SW 1271 (cell line): ENCODE results near the gene JAK2.
"Not testable (repeated sequence)": the region's sequence is repeated elsewhere in the genome, so short reads cannot be mapped to it uniquely, and the experiment has no call there.

Source experiments
- DNase-seq, 2 experiments: peaks; one replicate each; lab custom pipeline; 2025; lab: John Stamatoyannopoulos, UW

The JAK2 gene

DNA sequence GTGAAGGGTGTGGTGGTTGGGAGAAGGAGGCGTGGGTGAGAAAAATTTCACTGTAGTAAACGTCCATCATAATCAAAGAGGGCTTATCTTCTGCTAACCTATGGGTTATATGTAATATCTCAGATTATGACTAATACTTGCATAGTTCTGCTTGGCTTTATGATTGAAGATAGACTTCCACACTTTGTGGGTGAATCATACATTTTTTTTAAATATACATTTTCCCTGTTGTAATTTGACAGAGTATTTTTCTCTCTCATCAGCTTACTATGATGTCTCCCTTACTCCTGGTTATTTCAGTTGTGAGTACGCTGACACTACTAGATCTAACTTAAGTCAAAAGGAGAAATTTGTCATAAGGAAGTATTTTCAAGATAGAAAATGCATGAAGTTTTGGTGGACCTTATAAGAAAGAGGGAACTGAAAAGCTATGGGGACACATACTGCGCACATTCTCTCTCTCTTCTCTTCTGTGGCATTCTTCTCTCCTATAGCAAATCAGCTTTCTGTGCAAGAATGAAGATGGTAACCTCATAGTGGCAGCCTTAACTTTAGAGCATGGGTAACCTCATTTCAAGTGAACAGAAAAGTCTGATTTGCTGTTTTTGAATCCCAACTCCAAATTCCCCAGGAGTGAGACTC, 4.9 kb upstream of the JAK2 start:
- DNase-seq: no peak

DNA sequence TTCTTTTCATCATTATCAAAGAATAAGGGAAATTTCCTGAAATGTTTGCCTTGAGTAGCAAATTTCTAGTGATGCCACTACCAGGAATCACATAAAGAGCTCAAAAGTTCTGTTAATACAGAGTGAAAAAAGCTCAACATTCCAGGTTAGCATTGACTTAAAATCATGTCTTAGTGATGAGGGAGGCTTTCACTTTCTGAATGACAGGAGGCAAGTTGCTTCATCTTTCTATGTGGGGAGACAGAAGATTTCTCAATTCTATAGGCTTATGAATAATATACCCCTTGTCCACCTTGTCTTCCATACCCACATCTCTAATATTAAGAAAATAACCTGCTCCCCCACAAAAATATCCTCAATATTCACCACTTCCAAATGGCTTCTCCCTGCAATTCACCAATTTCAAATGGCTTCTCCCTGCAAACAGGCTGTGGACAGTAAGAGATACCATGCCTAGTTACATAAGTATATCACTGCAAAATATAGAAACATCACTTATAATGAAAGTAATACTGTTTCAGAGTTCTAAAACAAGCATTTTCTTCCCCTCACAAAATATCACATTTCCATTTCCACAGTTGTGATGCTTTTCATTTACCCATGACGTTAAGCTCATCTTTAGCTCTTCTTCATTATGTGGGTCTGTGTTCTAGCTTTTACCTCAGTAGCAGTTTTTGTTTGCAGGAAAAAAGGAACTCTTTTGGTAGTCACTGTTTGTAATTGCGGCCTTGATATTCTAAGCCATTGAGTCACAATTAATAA, 2.2 kb upstream of the JAK2 start:
- DNase-seq: no peak

DNA sequence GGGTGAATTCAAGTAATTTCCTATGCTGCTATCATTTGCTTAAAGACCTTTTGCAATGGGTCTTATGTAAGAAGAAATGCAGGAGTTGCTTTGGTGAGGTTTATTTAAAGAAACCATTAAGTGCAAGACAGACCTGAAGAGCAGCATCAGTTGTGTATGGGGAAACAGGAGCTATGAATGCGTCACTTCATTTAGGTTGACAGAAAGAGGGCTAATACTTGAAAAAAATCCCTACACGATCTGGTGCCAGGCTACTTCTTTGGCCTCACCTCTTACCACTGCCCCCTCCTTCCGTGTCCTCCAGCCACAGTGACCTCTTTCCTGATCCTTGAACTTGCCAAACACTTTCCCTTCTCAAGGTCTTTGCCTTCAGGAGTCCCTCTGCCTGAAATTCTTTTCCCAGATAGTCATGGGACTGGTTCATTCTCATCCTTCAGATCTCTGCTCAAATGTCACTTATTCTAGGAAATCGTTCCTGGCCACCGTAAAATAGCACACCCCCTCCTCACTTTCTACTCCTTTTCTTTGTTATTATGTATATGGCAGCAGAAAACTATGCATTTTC, 1.4 kb upstream of the JAK2 start:
- DNase-seq: no peak

GRCh38 chr9:4984171-4984620, 876 bp upstream of the JAK2 start:
- peak in 1 of 2 experiments; percentile 48 for DNase-seq

DNA sequence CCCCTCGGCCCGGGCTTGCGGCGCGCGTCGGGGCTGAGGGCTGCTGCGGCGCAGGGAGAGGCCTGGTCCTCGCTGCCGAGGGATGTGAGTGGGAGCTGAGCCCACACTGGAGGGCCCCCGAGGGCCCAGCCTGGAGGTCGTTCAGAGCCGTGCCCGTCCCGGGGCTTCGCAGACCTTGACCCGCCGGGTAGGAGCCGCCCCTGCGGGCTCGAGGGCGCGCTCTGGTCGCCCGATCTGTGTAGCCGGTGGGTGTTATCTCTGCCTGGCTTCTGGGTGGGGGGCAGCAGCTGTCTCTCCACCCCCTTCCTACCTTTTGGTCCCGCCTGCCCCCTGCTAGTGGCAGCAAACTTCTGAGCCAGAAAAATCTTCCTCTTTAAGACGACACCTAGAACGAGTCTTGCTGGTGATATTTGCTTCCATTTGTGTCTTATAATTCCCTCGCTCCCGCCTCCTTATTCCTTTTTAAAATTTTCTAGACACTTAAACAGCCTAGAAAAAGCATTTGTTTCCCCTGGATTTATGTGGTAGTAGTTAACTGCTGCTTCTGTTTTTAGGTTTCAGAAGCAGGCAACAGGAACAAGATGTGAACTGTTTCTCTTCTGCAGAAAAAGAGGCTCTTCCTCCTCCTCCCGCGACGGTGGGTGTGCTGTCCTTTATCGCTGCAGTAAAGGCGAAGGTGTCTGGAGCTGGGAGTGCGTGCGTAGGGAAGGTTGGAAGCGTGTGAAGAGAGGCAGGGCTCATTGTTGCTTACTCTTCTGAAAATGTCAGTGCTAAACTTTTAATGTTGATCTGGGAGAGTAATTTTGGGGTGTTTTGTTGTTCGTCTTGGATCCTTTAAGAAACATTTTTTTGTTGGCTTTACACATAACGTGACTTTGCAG, 554 bp downstream of the JAK2 start:
- DNase-seq: peak in 1 of 2 experiments; percentile 7

DNA sequence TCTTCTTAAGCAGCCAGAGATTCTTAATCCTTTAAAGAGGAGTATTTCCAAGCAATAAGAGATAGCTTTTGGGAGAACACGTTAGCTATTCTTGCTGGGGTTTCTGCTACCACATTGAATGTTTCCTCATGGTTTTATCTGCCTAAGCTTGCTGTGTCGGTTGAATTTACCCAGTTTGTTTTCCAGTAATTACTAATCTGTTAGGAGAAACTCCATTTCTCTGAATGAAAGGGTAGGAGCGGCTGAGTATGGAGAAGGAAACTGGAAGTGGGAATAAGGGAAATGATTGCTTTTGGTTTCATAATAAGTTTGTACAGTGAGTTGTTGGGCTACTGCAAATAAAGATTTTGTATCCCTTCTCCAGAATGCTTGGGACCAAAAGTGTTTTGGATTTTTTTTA, 1.2 kb downstream of the JAK2 start:
- DNase-seq: no peak

DNA sequence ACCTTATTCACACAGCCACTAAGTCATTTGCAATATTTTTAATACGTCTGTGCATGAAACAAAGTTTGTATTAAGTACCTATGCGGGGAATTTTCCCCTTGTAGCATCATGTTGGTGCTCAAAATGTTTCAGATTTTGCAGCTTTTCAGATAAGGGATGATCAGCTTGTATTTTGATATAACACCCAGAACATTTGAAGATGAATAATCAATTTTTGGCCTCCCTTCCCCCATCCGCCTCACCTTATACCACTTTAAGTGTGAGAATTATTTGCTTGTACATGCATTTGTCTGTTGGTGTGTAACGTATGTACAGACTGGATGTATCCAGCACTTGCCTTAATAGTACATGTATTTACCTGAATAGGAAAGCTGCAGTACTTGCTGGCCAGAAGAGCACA, 1.7 kb downstream of the JAK2 start:
- no peak for DNase-seq

GRCh38 chr9:4987961-4988421, 2.9 kb downstream of the JAK2 start:
- peak in 1 of 2 experiments; percentile 2 for DNase-seq

DNA sequence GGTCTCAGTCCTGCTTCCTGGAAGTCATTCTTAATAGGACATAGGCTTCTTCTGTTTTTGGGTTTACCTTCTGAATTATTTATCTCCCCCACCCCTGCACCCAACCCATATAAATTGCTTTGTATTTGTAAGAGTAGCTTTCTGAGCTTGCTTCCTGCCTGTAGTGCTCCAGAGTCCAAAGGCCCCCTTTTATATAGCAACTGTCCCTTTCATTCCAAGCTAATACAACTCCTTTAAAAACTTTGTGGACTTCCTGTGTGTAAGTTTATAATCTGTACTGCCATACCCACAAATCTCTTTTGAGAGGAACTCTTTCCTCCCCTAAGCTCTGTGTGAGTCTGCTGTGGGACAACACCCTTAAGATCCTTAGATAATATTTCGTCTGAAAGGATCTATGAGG, 7.8 kb downstream of the JAK2 start:
- DNase-seq: no peak

DNA sequence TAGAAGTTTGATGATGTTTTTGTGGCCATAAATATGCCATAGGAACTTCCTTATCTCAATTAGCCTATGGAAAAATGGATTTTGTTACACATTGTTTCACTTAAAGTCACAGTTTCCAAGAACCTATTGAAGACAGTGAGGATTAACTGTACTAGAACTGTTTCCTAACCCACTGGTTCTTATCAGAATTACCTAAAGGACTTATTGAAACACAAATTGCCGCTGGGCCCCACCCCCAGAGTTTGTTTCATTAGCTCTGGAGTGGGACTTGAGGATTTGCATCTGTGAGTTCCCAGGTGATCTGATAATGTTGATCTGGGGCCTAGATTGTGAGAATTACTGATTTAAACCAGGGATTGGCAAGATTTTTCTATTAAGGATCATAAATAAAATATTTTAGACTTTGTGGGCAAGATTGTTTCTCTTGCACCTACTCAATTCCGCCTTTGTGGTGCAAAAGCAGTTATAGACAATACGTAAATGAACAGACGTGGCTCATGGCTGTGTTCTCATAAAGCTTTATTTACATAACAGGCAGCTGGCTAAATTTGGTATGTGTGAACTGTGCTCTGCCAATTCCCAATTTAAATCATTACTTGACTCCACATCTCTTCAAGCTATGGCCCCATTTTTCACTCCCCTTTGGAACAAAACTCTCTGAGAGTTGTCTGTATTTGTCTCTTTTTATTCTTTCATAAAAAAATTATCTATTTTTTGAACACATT, 9.3 kb downstream of the JAK2 start:
- no peak for DNase-seq

GRCh38 chr9:4997196-4997595, 12.1 kb downstream of the JAK2 start:
- DNase-seq: no peak

GRCh38 chr9:4997631-4998030, 12.6 kb downstream of the JAK2 start:
- DNase-seq: no peak

DNA sequence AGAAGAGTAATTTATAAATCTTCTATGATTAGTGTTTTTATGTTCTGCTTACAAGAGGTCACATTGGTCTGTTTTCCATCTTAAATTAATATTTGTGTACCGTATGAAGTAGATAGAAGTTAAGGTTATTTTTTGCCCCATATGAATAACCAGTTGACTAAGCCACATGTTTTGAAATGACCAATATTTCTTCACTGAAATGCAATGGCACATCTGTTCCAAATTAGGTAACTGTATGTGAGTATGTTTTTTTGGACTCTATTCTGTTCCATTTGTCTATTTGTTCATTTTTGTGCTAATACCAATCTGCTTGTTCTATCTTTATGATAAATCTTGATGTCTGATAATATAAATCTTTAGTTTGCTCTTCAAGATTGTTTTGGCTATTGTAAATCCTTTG, 17.7 kb downstream of the JAK2 start:
- no peak for DNase-seq

DNA sequence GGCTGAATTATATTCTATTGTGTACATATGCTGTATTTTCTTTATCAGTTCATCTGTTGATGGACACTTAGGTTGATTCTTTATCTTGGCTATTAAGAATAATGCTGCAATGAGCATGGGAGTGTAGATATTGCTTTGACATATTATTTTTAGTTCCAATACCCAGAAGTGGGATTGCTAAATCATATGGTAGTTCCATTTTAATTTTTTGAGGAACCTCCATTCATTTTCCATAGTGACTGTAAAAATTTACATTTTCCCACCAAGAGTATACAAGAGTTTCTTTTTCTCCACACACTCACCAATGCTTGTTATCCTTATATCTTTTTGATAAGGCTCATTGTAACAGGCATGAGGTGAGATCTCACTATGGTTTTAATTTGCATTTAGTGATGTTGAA, 19.4 kb downstream of the JAK2 start:
- DNase-seq: no peak

DNA sequence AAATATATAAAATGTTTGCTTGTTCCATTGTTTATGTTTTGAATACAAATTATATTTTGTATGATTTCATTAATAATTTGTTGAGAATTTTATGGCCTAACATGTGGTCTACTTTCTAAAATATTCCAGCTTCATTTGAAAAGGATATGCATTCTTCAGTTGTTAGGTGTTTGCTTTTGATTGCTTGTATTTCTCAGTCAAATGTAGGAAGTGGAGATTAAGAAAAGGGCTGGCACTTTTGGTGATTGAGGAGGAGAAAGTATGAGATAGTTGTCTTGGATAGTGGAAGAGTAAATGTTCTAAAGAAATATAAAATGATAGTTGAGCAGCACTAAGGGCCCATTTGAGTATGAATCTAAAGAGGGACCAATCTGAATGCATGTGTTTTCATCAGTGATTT, 23.1 kb downstream of the JAK2 start:
- DNase-seq: no peak

DNA sequence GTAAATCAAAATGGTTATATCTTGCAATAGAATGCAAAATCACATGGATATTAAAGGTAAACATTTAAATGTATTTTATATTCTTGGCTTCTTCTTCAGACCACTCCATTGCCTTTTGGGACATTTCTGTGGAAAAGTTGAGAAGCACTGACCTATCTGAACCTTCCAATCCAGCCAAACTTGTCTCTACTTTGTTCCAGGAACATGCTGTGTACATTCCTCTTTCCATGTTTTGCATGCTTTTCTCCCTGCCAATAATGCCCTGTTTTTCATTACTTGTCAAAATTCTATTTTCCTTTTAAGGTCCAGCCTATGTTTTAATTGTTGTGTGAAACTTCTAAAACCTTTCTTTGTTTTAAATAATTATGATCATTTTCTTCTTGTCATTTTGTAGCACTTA, 28.3 kb downstream of the JAK2 start:
- DNase-seq: no peak

DNA sequence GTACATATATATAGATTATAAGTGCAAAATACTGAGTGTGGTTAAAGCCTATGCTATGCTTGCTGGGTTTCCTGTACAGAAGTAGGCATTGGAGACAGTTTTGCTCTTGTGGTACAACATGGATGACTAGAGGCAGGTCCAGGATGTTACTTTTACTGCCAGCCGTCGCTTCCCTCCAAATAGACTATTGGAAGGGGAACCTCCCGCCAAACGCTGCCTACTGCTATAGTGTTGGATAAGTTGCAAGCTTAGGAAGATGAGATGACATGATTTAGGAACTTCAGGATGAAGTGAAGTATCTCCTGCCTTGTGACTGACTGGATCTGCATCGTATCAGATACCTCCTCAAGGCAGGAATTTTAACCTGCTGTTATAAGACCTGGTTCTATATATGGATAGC, 30.9 kb downstream of the JAK2 start:
- DNase-seq: no peak

GRCh38 chr9:5025416-5025815, 40.3 kb downstream of the JAK2 start:
- no peak for DNase-seq

DNA sequence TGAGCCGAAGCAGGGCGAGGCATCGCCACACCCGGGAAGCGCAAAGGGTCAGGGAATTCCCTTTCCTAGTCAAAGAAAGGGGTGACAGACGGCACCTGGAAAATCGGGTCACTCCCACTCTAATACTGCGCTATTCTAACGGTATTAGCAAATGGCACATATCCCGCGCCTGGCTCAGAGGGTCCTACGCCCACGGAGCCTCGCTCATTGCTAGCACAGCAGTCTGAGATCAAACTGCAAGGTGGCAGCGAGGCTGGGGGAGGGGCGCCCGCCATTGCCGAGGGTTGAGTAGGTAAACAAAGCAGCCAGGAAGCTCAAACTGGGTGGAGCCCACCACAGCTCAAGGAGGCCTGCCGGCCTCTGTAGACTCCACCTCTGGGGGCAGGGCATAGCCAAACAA, 46.9 kb downstream of the JAK2 start:
- DNase-seq: not testable (repeated sequence)

DNA sequence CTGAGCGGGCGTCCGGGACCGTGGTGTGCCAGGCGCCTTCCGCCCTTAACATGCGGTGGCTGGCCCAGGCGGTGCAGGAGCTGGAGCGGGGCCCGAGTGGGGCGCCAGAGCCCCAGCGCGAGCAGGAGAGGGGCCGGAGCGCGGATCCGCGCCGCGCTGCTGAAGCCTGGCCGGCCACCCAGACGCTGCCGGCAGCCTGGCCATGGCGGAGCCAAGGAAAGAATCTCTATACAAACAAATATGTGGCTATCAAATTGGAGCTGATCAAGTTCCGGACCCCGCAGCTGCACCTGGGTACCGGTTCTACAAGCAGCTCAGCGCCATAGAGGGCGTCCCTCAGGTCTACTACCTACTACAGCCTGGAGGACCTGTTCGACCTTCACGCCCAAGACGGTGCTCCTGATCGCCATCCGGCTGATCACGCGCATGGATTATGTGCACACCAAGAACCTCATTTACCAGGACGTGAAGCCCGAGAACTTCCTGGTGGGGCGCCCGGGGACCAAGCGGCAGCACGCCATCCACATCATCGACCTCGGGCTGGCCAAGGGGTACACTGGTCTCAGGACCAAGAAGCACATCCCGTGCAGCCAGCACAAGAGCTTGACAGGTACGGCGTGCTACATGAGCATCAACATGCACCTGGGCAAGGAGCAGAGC, 55.8 kb downstream of the JAK2 start:
- no peak for DNase-seq
